Spleen (tissue), 11 donors: ENCODE data around the gene TSPAN14. TPM values are rescaled to one million over a fixed set of nuclear protein-coding genes. Genes with fewer than 3 reads are reported as not detected.
"Not testable (repeated sequence)": the region's sequence is repeated elsewhere in the genome, so short reads cannot be mapped to it uniquely, and the experiment has no call there.

ENCODE experiments used
- DNase-seq: peaks from one replicate; pipeline ENCODE4 v3.0.0-alpha.2; 2020
- H3K27ac ChIP-seq, 8 donors: fragments of 200-600 bp; sonication (generic) in 7 of 8; 1 replicate in 4 of 8; 2 replicates in 4 of 8; pipeline versions ENCODE4 v1.5.0 to v1.8.0; 2016 to 2021; ENCODE audit warnings: inconsistent platforms in 4 of 8, mild to moderate bottlenecking in 4 of 8, moderate library complexity in 1 of 8
- H3K27me3 ChIP-seq, 7 donors: fragments of 200-600 bp; sonication (generic) in 6 of 7; replicated peaks in 1 of 7; 1 replicate in 4 of 7; 2 replicates in 3 of 7; pipeline versions ENCODE4 v1.5.0 to v1.8.0; 2016 to 2021; ENCODE audit warnings: inconsistent platforms in 3 of 7, mild to moderate bottlenecking in 1 of 7
- H3K36me3 ChIP-seq, 6 donors: fragments of 200-600 bp; sonication (generic) in 5 of 6; 1 replicate in 4 of 6; 2 replicates in 2 of 6; pipeline versions ENCODE4 v1.5.0 to v1.8.0; 2016 to 2021; ENCODE audit warnings: inconsistent platforms in 2 of 6
- H3K4me1 ChIP-seq, 6 donors: fragments of 200-600 bp; sonication (generic) in 5 of 6; 1 replicate in 3 of 6; 2 replicates in 3 of 6; pipeline versions ENCODE4 v1.5.0 to v1.8.0; 2016 to 2021; ENCODE audit warnings: inconsistent platforms in 3 of 6
- H3K4me3 ChIP-seq, 8 donors: fragments of 200-600 bp; sonication (generic) in 7 of 8; 1 replicate in 4 of 8; 2 replicates in 4 of 8; pipeline versions ENCODE4 v1.5.0 to v1.8.0; 2016 to 2021; ENCODE audit warnings: inconsistent platforms in 4 of 8, mild to moderate bottlenecking in 4 of 8, moderate library complexity in 2 of 8
- H3K9me3 ChIP-seq, 8 donors: fragments of 200-600 bp; sonication (generic) in 7 of 8; 1 replicate in 4 of 8; 2 replicates in 4 of 8; pipeline versions ENCODE4 v1.5.0 to v1.8.0; 2016 to 2021; ENCODE audit warnings: inconsistent platforms in 4 of 8
- POLR2A ChIP-seq, 3 donors: fragments of 450-650 bp; IDR thresholded peaks; one replicate each; pipeline ENCODE4 v1.5.1; 2017; ENCODE audit warnings: antibody characterized with exemption in 3 of 3, mild to moderate bottlenecking in 1 of 3
- POLR2AphosphoS5 ChIP-seq, 3 donors: sonication (generic); formaldehyde crosslinking; IDR thresholded peaks; one replicate each; pipeline ENCODE4 v1.5.1; 2017; ENCODE audit warnings: antibody characterized with exemption in 3 of 3
- WGBS, 5 donors: extraction: QIAGEN DNeasy Blood & Tissue Kit in 3 of 5; methylation state at CpG; one replicate each; pipeline versions ENCODE4 v1.1.5 to v1.1.7; 2013 to 2018; 5-methylcytosine and 5-hydroxymethylcytosine counted together
- intact Hi-C: fragments of 100-400 bp; cut with DNase I; formaldehyde crosslinking; loops from one replicate; pipeline ENCODE4 v1.15.0; 2023; ENCODE audit warnings: low total_unique reads
- polyA plus RNA-seq, 3 donors: library from polyadenylated mRNA; stranded (reverse); fragments of 200-250 nt; gene quantifications; one replicate each; pipeline ENCODE4 v1.2.1, GENCODE V29; 2013
- total RNA-seq, 7 donors: library from RNA; depleted of rRNA in 3 of 7; stranded (reverse); fragments of >200 nt in 3 of 7; fragmentation: NEBNext Ultra II Directional in 4 of 7; extraction: Animal tissue kit (Norgen Biotek cat#: 25700) in 4 of 7; gene quantifications; one replicate each; pipeline versions ENCODE4 v1.1.0 to v1.2.1, GENCODE V29; 2016 to 2021
- TF ChIP-seq, protein P1 (sequence below), 11 experiments: fragments of 200-600 bp in 7 of 11; fragments of 450-650 bp in 4 of 11; sonication (generic) in 4 of 11; IDR thresholded peaks in 8 of 11; conservative IDR thresholded peaks in 3 of 11; 1 replicate in 7 of 11; 2 replicates in 4 of 11; pipeline versions ENCODE4 v1.4.0 to v1.8.0; 2016 to 2021; ENCODE audit warnings: antibody characterized with exemption in 11 of 11, inconsistent platforms in 4 of 11, mild to moderate bottlenecking in 1 of 11
- donor health status: healthy with polysubstance abuse.
- donor health status: DM: no; HTN: no; CAD: no; lungs with moderate emphysema.
- donor health status: DM: no; HTN: no; CAD: no.
- donor health status: Bipolar disorder and iron deficiency.
- donor health status: healthy.
- donor health status: DM: no; HTN: no; CAD: no.
- donor health status: DM: yes; HTN: yes; CAD: no.

Gene TSPAN14
- total and polyA plus RNA-seq, 10 donors: 13.3 to 172 (median 108) TPM

DNA sequence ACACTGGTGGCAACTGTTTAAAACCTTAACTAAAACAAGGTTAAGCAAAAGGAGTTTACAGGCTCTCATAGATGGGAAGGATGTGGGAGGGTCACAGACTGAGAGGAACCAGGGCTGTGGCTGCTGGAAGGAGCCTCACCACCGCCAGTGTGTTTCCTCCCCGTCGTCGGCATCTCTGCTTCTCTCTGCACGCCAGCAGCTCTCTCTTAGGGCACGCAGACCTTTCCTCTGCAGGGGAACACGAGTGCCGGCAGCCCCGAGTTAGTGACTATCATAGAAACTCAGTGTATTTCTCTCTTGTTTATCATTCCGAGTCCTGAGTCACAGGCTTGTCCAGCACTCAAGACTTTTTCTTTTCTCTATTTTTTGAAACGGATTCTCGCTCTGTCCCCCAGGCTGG lies 75.5 kb downstream of the TSPAN14 start:
- H3K4me3 ChIP-seq: no peak overlapping the region
- intact Hi-C loops: no loop called here
- peak; percentile 22 to 55 (median 43) for TF ChIP-seq POLR2AphosphoS5 (IDR thresholded peaks at IDR 0.05)
- no peak for TF ChIP-seq POLR2A (IDR thresholded peaks at IDR 0.05)
- TF ChIP-seq, protein P1, sequence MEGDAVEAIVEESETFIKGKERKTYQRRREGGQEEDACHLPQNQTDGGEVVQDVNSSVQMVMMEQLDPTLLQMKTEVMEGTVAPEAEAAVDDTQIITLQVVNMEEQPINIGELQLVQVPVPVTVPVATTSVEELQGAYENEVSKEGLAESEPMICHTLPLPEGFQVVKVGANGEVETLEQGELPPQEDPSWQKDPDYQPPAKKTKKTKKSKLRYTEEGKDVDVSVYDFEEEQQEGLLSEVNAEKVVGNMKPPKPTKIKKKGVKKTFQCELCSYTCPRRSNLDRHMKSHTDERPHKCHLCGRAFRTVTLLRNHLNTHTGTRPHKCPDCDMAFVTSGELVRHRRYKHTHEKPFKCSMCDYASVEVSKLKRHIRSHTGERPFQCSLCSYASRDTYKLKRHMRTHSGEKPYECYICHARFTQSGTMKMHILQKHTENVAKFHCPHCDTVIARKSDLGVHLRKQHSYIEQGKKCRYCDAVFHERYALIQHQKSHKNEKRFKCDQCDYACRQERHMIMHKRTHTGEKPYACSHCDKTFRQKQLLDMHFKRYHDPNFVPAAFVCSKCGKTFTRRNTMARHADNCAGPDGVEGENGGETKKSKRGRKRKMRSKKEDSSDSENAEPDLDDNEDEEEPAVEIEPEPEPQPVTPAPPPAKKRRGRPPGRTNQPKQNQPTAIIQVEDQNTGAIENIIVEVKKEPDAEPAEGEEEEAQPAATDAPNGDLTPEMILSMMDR (IDR thresholded peaks at IDR 0.05 in 8 of 11, conservative IDR thresholded peaks at IDR 0.05 in 3 of 11): no peak
- peak overlapping the region in 5 of 8 donors; percentile 11 to 60 (median 54) for H3K27ac ChIP-seq
- H3K4me1 ChIP-seq: peaks cover 9 to 85% (median 56%) of the 10 kb centered on the region in 6 donors
- H3K9me3 ChIP-seq: no peaks in the 10 kb centered on the region
- H3K27me3 ChIP-seq: no peaks in the 10 kb centered on the region
- DNase-seq: no peak
- no peaks in the 10 kb centered on the region for H3K36me3 ChIP-seq
- whole genome bisulfite sequencing, 5 donors: 20 to 42% (median 29%) methylated on average over 12 of the region's 12 CpGs

DNA sequence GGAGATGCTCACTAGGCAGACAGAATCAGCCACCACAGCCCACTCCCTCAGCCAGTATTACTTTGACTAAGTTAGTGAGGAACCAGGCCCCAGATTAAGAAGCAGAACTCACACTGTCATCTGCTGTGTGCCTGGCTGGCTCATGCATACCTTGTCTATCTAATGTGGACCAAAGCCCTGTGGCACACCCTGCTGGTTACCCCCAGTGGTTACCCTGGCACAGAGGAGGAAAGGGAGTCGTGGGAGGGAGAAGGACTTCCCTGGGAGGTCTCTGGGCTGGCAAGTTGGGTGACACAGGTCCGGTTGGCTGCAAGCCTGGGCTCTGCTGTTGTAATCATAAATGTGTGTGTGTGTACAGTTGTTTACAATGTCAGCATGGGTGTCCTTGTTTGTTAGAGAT lies 76.1 kb downstream of the TSPAN14 start:
- Histone ChIP-seq H3K4me1 (peaks cover 9 to 78% (median 51%) of the 10 kb centered on the region in 6 donors), H3K4me3 (no peak overlapping the region), H3K9me3 (no peaks in the 10 kb centered on the region), H3K27ac (peak overlapping the region in 4 of 8 donors; percentile 33 to 60 (median 48)), H3K36me3 (no peaks in the 10 kb centered on the region), H3K27me3 (no peaks in the 10 kb centered on the region)
- 29 to 60% (median 55%) methylated on average over 2 of the region's 2 CpGs for WGBS, 5 donors
- no peak for DNase-seq
- intact Hi-C loops: no loop called here
- TF ChIP-seq POLR2A (IDR thresholded peaks at IDR 0.05) (no peak), POLR2AphosphoS5 (IDR thresholded peaks at IDR 0.05) (no peak)
- TF ChIP-seq, protein P1 (IDR thresholded peaks at IDR 0.05 in 8 of 11, conservative IDR thresholded peaks at IDR 0.05 in 3 of 11): peak in 4 of 11 experiments; percentile 14 to 27 (median 18)

DNA sequence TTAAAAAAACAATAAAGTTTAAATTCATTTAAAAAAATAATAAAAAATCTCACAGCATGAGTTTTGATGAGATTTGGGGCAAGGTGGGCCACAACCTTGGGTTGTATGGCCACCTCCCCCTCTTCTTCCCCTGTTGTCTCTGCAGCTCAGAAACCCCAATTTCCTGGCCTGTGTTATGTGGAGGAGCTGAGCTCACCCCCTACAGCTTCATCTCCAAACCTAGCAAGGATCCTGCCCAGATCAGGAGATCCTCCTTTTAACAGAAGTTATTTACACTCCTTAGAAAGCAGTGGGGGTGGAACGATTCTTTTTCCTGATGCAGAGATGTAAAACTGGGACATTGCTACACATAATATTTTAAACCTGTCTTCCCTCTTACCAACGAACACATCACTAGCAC lies 76.7 kb downstream of the TSPAN14 start:
- 23 to 41% (median 38%) methylated on average over 2 of the region's 2 CpGs for WGBS, 5 donors
- H3K27me3 ChIP-seq: no peaks in the 10 kb centered on the region
- H3K4me1 ChIP-seq: peaks cover 9 to 77% (median 51%) of the 10 kb centered on the region in 6 donors
- intact Hi-C loops: no loop called here
- H3K9me3 ChIP-seq: no peaks in the 10 kb centered on the region
- H3K27ac ChIP-seq: peak overlapping the region in 3 of 8 donors; percentile 33 to 60 (median 42)
- H3K4me3 ChIP-seq: no peak overlapping the region
- TF ChIP-seq POLR2A (IDR thresholded peaks at IDR 0.05) (no peak), POLR2AphosphoS5 (IDR thresholded peaks at IDR 0.05) (no peak)
- TF ChIP-seq, protein P1 (IDR thresholded peaks at IDR 0.05 in 8 of 11, conservative IDR thresholded peaks at IDR 0.05 in 3 of 11): no peak
- DNase-seq: peak; percentile 17
- no peaks in the 10 kb centered on the region for H3K36me3 ChIP-seq

DNA sequence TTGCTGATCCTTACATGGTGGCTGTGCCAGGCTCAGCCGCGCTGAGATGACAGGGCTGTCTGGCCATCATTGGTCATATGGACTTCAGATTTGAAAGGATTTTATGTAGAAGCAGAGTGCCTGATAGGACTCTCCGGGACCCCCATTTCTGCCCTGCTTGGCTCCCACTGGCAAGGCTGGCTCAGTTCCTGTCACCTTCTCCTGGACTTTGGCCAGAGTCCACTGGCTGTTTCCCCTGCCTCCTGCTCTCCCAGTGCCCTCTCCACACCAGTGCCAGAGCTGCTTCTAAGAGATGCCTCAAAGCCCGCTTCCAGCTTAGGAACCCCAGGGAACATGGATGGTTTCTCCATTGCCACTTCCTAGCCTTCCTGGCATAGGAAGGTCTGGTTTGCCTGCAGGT lies 78.5 kb downstream of the TSPAN14 start:
- WGBS, 5 donors: 93 to 99% (median 95%) methylated on average over 4 of the region's 4 CpGs
- TF ChIP-seq POLR2AphosphoS5 (IDR thresholded peaks at IDR 0.05) (no peak), POLR2A (IDR thresholded peaks at IDR 0.05) (no peak)
- TF ChIP-seq, protein P1 (IDR thresholded peaks at IDR 0.05 in 8 of 11, conservative IDR thresholded peaks at IDR 0.05 in 3 of 11): no peak
- intact Hi-C loops: no loop called here

DNA sequence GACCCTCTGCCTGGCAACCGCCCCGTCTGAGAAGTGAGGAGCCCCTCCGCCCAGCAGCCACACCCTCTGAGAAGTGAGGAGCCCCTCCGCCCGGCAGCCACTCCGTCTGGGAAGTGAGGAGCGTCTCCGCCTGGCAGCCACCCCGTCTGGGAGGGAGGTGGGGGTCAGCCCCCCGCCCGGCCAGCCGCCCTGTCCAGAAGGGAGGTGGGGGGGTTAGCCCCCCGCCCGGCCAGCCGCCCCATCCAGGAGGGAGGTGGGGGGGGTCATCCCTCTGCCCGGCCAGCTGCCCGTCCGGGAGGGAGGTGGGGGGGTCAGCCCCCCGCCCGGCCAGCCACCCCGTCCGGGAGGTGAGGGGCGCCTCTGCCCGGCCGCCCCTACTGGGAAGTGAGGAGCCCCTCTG lies 79.9 kb downstream of the TSPAN14 start:
- intact Hi-C loops: not testable (repeated sequence)
- peak overlapping the region in 1 of 8 donors; percentile 59 for H3K27ac ChIP-seq
- DNase-seq: peak; percentile 68

More for the DNA sequence above, 78.5 kb downstream of the TSPAN14 start:
- no peaks in the 10 kb centered on the region for H3K27me3 ChIP-seq
- H3K36me3 ChIP-seq: no peaks in the 10 kb centered on the region
- H3K9me3 ChIP-seq: no peaks in the 10 kb centered on the region
- peak; percentile 59 for DNase-seq
- peak overlapping the region in 1 of 8 donors; percentile 2 for H3K27ac ChIP-seq
- peaks cover 9 to 69% (median 41%) of the 10 kb centered on the region in 6 donors for H3K4me1 ChIP-seq
- H3K4me3 ChIP-seq: no peak overlapping the region

DNA sequence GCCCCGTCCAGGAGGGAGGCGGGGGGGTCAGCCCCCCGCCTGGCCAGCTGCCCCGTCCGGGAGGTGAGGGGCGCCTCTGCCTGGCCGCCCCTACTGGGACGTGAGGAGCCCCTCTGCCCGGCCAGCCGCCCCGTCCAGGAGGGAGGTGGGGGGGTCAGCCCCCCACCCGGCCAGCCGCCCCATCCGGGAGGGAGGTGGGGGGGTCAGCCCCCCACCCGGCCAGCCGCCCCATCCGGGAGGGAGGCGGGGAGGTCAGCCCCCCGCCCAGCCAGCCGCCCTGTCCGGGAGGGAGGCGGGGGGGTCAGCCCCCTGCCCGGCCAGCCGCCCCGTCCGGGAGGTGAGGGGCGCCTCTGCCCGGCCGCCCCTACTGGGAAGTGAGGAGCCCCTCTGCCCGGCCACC lies 80.5 kb downstream of the TSPAN14 start:
- H3K9me3 ChIP-seq, intact Hi-C loops, H3K36me3 ChIP-seq, H3K27me3 ChIP-seq, H3K4me3 ChIP-seq: not testable (repeated sequence)
- peak; percentile 64 for DNase-seq
- H3K4me1 ChIP-seq: peaks cover 3 to 56% (median 23%) of the 10 kb centered on the region in 6 donors
- 60 to 92% (median 91%) methylated on average over 1 to 23 of the region's 30 CpGs; no CpG with 5 or more reads in 2 of the 5 donors for WGBS, 5 donors
- peak overlapping the region in 2 of 8 donors; percentile 46 to 59 for H3K27ac ChIP-seq

More for the DNA sequence above, 79.9 kb downstream of the TSPAN14 start:
- peaks cover 5 to 56% (median 28%) of the 10 kb centered on the region in 6 donors for H3K4me1 ChIP-seq
- not testable (repeated sequence) for H3K27me3 ChIP-seq, H3K36me3 ChIP-seq, H3K4me3 ChIP-seq, H3K9me3 ChIP-seq
- WGBS, 5 donors: 89 to 100% (median 98%) methylated on average over 2 to 21 of the region's 25 CpGs; no CpG with 5 or more reads in 1 of the 5 donors
